GM21737 (cell line): ENCODE data around the gene ZDHHC17.

Experiments used
- ATAC-seq: cut with Tn5 transposase; IDR thresholded peaks from one replicate; pipeline ENCODE4 v1.9.1; 2021; ENCODE audit warnings: mild to moderate bottlenecking, moderate library complexity; ENCODE audit not compliant: unreplicated experiment

ZDHHC17 gene

DNA sequence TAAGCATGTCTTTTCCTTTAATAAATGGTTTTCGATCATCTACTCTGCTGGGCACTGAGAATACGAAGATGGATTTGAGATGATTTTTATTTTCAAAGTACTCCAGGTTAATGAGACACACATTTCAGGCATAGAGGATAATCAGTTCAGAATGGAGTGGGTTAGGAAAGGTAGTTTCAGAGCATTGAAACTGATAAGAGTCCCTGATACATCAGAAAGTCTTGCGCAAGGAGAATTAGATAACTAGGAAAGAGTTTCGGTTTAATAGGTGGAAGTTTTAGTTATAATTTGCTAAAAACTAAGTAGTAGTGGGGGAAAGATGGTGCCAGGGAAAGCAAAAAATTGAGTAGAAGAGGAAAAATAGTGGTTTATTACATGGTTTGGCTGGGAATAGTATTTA, 50.1 kb downstream of the ZDHHC17 start:
- ATAC-seq = no peak

DNA sequence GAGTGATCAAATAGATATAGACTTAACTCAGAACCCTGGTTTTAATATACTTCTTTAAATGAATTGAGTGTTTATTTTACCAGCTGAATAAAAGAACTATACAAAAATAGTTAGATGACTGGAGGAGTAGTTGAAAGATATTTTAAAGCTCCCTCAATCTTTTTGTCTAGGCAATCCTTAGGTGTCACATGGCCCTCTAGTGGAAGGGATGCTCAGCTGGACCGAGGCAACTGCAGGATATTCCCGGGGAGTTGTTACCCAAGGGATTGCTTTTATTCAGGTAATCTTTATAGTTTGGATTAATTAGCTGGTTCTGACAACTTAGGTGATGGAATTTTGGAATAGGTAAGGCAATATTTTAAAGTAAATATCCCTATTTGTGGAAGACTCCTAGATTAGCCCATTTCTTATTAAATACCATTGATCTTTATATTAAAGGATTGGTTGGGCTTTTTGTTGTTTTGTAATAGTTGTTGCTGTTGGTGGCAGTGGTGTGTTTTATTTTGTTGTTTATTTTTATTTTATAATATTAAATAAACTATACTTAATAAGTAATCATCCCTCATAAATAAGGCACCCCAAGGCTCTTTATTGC, 57.1 kb downstream of the ZDHHC17 start:
- no peak for ATAC-seq

DNA sequence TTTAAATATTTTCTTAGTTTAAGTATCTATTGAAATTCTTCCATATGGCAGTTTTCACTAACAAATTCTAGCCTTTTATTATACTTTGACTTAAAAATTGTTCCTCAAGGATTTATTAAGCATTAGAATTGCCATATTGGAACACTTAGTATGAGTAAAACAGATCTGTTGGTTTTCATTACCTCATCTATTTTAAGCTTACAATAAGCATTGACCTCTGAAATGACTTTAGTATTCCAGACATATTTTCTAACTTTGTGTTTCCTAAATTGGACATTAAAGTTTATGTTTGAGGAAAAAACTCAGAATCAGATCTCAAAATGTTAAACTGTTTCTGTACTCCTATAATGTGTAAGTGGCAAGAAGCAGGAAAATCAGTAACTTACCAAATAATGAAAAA, 66.5 kb downstream of the ZDHHC17 start:
- no peak for ATAC-seq

DNA sequence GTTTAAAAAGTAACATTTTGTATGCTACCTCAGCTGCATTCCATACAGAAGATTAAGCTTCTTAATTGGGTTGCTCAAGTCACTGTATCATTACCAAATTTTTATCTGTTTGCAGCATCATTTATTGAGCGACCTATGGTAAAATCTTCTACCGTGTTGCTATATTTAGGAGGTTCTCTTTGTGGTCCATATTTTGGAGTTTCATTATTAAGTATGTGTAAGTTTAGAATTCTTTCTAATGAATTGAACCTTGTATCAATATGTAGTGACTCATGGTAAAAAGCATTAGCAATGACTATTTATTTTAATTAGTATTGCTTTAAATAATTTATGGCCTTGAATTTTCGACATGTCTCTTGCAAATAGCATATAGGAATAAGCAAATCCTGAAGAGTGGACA, 72.7 kb downstream of the ZDHHC17 start:
- no peak for ATAC-seq

DNA sequence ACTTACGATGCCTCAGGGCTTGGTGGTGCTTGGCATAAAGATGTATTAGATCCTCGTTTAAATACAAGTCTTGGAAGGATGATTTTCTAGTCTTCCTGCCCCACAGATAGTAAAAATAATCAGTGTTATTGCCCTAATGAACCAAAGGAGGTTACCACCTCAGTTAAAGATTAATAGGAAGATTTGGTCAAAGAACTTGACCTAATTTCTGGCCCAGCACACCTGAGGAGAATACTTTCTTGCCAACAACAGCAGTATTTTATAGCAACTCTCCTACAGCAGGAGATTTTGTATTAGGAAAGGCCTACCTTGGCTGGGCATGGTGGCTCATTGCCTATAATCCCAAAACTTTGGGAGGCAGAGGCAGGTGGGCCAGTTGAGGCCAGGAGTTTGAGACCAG, 83.3 kb downstream of the ZDHHC17 start:
- ATAC-seq = no peak

DNA sequence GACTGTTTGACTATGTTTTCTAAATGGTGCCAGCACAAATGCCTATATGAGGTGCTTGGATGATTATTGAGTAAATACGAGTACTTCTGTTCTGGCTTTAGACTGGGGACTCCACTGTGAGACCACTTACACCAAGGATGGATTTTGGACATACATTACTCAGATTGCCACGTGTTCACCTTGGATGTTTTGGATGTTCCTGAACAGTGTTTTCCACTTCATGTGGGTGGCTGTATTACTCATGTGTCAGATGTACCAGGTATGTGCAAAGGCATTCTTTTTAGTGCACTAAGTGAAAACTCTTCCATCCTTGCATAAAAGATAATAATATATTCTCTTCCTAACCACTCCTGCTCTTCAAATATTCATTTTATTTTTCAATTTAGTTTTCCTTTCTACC, 84.2 kb downstream of the ZDHHC17 start:
- ATAC-seq = no peak

DNA sequence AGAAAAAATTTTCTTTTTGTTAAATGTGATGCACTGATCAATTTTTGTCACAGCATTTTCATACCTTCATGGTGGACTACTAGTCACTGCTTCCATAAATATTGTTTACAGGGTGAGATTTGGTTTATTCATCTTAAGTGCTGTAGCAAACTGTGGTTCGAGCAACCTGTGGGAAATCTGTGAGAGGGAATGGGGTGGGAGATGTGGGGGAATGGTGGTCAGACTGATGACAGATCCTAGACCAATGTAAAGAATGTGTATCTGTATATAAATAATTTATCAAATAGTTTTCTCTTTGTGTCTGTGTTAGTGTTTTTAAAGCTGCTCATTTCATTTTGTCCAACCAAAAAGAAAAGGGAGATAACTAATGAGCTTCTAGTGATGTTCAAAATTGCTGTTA, 88.2 kb downstream of the ZDHHC17 start:
- no peak for ATAC-seq

DNA sequence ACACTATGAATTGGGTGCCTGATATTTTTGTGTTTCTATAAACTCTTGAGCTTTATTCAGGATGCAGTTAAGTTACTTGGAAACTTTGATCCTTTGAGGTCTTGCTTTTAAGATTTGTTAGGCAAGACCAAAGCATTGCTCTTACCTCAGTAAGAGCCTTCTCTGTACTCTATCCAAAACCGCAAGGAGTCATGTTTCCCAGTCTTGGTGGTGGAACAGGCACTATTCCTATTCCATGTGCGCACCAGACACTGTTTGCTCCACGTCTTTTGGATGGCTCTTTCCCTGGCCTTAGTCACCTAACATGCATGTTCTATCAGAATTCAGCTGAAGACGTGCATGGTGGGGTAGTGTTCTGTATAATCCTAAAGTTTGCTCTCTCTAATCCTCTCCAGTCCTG, 91.4 kb downstream of the ZDHHC17 start:
- ATAC-seq = no peak

DNA sequence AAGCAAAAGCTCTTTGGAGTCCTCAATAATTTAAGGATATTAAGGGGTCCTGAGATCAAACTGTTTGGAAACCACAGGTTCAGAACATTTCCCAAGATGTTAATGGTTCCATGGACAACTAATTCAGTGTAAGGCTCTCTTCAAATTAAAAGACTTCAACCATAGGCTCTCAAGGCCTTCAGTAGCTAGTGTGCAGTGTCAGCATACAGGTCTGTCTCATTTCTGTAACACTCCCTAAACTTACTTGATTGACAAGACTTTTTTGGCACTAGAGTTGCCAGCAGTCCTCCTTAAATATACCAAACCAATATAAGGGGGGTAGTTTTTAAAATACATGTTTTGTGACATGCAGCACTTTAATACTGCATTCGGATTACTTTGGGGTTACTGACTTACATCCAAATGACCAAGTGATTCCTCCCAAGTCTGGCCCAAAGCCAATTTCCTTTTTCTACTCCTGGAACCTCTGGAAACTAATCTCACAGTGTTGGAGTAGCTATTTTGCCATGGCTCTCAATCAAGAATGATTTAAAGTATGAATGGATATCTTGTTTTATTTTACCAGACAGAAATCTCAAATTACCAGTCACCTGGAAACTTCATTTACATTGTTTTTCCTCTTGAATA, 92.2 kb downstream of the ZDHHC17 start:
- ATAC-seq = no peak

DNA sequence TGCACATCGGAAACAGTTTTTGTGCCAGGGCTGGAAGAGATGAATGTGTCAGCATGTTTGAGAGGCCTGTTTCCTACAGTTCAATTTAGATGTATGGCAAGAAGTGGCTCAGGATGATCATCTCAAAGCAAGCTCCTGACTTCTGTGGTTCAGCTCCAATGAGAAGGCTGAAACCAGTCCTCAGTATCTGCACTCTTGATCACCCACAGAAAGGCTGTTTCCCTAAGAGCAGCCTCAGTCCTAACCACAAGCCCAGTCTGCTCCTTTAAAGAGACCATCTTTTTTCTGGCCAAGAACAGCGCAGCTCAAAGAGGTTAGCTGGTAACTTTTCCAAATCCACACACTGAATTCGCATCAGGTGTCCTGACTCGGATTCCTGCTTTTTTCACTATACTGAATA, 95.7 kb downstream of the ZDHHC17 start:
- ATAC-seq = no peak

DNA sequence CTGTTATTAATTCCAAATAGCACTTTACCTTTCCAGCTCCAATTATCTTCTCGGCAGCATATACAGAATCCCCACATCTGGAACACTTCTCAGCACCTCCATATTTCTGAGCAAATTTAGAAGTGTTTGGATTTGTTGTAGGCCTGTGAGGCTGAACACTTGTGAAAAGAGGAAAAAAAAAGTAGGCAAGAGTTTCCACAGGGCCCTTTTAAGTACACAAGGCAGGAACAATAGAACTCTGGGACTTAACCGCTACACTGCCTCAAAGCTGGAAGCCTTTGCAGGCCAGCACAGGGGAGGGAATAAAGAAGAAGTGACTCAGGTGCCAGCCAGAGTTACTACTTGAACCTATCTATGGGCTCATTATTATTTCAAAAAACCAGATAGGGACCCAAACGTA, 96.3 kb downstream of the ZDHHC17 start:
- no peak for ATAC-seq

DNA sequence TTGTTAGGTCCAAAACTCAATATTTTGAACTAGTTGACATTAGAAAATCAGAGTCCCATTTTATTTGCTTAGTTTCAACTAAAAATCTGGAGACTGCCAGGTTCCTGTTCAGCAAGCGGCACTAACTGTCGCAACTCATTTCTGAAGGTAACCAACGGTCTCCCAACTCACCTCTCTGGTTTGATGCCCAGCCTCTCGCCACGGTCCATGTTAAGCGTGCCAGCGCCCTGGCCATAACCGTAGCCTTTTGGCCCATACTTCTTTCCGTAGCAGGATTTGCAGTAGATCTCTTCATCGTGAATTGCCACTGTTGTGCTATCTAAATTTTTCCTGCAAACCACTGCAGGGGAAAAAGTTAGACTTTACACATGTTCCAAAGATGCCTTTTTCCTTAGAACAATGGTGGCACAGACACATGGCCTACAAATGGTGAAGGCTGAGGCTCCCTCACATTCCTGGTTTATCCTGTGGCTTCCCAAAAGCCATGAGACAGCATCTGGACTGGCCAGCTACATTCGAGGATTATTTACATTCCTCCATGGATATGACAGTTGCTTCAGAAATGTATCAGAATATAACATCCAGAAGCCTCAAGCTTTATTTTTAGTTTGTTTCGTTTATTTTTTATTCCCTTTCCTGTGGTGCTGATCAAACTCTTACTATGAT, 99.2 kb downstream of the ZDHHC17 start:
- no peak for ATAC-seq

DNA sequence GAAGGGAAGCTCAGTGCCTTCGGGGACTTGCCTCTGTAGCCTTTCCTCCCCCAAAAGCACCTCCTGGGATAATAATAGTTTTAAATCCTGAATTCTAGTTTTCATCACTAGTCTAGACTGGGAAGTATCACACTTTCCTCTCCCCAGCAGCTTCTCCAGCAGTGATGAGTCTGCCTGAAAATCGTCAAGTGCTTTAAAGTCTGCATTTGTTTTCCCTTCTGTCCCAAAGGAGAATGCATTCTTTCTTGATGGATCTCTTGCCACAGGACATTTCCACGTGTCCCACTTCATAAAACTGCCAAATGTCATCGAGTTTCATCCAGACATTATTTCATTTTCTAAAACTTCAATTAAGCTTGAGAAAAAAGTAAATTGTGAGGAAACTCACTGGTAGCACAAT, 99.9 kb downstream of the ZDHHC17 start:
- no peak for ATAC-seq

DNA sequence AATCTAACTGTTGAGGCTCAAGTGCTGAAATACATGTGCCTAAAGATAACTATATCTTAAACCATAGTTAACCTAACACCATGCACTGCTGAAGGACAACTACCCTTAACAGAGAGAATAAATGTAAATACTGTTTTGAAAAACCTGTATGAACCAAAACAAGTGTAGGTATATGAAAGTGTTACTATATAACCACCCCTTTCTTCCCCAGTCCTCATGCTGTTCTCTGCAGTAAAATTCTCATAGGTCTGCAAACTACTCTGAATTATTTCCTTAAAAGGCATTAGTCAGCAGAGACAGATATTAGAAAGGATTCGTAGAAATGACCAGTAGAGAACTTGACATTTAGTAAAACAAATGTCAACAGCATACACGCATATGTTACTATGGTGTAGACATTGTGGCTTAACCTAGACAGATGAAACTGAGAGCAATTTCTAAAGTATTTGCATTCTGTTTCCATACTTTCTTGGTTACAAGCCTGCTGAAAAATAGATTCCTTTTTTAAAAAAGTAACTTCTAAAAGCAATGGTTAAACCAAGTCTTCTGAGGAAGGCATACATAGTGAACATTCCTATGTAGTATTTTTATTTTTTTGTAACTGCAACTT, 101.0 kb downstream of the ZDHHC17 start:
- peak; percentile 68 for ATAC-seq

DNA sequence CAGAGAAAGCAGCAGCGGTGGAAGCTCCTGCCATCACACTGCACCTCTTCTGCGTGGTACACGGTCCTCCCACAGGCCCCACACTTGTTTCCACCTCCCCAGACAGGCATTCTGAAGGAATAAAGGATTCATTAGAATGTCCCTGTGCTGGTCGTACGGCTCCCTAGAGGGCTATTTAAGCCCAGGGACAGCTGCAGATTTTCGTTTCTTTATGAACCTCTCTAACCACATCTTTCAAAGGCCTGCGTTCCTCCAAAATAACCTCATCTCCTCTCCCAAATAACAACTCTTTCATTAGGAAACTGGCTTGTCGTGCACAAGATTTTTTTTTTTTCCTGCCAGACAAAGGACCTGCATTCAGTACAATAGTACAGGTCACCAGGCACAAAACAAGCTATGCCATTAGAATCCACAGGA, 102.2 kb downstream of the ZDHHC17 start:
- no peak for ATAC-seq

DNA sequence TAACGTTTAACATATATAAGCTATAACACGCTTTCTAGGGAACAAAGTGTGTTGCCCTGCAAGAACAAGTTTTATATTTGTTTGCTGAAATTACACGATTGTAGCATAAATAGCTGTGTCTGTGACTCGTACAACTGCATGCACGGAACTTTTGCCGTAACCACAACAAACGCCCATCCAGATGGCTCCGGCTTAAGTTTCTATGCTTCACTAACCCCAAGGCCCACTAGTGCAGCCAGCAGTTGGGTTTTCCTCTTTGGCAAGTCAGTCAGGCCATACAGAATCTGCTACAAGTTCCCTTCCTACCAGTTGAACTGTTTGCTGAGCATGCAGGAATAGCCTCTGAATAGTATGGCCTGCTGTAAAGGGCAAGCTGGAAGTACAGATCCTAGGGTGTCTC, 102.8 kb downstream of the ZDHHC17 start:
- ATAC-seq = peak; percentile 39

DNA sequence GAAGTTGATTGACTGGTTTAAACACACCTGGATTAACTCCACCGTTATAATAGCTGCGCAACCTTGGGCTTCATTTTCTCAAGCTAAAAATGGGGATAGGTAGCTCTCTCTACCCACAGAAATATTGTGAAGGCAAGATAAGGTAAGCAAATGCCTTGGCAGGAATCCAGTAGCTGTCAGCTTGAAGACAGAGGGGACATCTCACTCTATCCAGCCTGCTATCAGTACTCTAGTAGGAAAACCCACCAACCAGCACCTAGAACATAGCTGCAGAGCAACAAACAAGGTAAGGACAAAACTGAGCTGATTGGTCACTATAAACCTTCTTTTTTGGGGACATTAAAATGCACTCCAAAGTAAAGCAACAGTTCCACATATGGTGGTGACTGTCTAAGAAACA, 107.2 kb downstream of the ZDHHC17 start:
- no peak for ATAC-seq

DNA sequence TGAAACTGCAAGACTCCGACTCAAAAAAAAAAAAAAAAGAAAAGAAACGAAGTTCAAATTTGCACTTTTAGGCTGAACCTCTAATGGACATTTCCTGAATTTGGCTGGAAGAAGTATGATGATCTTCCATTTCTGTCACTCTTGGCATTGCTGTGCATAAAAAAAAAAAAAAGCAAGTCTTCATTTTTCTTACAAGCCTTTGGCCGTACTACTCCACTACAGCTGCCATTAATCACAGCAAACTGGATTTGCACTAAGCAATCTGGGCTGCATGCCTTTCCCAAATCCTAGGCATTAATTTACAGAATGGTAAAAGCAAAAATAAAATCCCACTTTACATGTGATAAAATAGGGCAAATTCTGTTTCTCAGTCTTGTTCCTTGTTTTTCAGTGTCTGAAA, 107.8 kb downstream of the ZDHHC17 start:
- ATAC-seq = no peak

DNA sequence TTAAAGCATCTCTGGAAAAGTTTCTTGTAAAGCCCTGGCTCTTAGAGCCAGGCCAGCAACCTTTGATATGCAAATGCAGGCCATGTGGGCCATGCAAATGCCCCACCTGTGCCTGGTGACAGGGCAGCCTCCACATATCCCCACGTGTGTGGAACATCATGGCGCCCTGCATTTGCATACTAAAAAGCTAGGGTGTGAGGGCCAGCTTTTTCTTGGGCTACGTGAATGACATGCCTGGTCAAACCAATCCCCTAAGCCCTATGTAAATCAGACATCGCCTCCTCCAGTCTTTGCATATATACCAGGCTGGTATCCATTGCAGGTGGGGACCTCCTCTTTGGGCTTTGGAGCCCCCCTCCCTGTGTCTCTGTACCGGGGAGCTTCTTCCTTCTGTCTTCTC, 108.5 kb downstream of the ZDHHC17 start:
- ATAC-seq = no peak

DNA sequence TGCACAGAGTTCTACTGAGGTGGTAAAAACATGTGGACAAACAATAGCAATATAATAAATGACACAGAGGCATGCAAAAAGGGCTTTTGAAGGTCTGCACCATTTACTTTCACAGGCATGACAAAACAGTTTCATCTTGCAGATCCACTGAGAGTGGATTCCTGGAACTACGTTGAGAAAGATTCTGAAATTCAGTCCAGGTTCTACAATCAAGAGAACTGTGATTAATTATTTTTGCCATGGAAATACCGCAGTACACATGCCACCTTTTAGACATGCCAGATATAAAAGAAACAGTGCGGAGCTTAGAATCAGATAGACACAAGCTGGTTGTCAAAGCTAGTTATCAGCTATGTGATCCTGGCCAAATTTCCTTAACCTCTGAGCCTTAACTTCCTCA, 110.1 kb downstream of the ZDHHC17 start:
- no peak for ATAC-seq

DNA sequence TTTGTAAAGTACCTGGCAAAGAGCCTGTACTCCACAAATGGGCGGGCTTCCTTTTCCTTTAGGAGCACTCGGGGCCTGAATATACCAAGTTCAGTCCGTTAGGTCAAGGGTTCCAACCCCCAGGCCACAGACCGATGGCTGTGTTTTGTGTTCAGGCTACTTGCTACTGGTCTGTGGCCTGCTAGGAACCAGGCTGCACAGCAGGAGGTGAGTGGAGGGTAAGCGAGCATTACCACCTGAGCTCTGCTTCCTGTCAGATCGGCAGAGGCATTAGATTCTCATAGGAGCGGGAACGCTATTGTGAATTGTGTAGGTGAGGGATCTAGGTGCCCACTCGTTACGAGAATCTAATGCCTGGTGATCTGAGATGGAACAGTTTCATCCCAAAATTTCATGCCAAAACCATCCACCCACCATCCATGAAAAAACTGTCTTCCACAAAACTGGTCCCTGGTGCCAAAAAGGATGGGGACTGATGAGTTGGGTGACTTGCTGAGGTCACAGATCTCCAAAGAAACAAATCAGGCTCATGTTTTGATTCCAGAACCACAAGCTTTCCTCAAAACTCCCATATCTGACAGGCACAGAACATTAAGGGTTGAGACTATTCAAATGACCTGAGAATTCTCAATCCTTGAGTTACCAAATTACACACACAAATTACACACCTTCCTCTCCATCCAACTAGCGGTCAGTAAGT, 110.7 kb downstream of the ZDHHC17 start:
- no peak for ATAC-seq
